ENCODE results near the gene VOPP1.

The VOPP1 gene

GRCh38 chr7:55477781-55478374 is 94.4 kb downstream of the VOPP1 start:
- TF ChIP-seq CTCF (conservative IDR thresholded peaks at IDR 0.05; ENCODE audit: low read length): no peak
- TF ChIP-seq EZH2phosphoT487 (IDR thresholded peaks at IDR 0.05; ENCODE audit: borderline replicate concordance): no peak
- H3K27me3 ChIP-seq (ENCODE audit: insufficient read depth, low read length, poor library complexity, severe bottlenecking): no peaks in the 10 kb centered on the region
- H3K9me3 ChIP-seq (ENCODE audit: insufficient read depth, low read depth, low read length): no peaks in the 10 kb centered on the region
- no peak overlapping the region for H3K4me3 ChIP-seq (ENCODE audit: low read length, poor library complexity, severe bottlenecking)
- no peaks in the 10 kb centered on the region for H3K4me1 ChIP-seq (ENCODE audit: insufficient read depth, low read length, poor library complexity, severe bottlenecking)
- peaks cover 27% of the 10 kb centered on the region; the same call in 1 of the 2 replicates for H3K36me3 ChIP-seq (ENCODE audit: insufficient read depth, low read length)
- H4K20me1 ChIP-seq (ENCODE audit: insufficient read depth, low read length, poor library complexity, severe bottlenecking): no peaks in the 10 kb centered on the region
- no peak overlapping the region for H2AFZ ChIP-seq (ENCODE audit: low read length)
- no peak overlapping the region for H3K9ac ChIP-seq (ENCODE audit: low read depth, low read length, poor library complexity, severe bottlenecking)
- H3K9me2 ChIP-seq (replicated peaks; ENCODE audit: low read depth, low read length): no peaks in the 10 kb centered on the region
- no peaks in the 10 kb centered on the region for H3K79me2 ChIP-seq (ENCODE audit: insufficient read depth, low read length)
- H3F3A ChIP-seq (ENCODE audit: low read depth): no peaks in the 10 kb centered on the region
- H3K4me2 ChIP-seq (ENCODE audit: low read depth, low read length, poor library complexity, severe bottlenecking): no peak overlapping the region

- no peaks in the 10 kb centered on the region for H3K9me2 ChIP-seq (replicated peaks; ENCODE audit: low read depth, low read length)
- H3K4me3 ChIP-seq (ENCODE audit: low read length, poor library complexity, severe bottlenecking): no peak overlapping the region
- H2AFZ ChIP-seq (ENCODE audit: low read length): no peak overlapping the region
- no peak overlapping the region for H3K4me2 ChIP-seq (ENCODE audit: low read depth, low read length, poor library complexity, severe bottlenecking)
- TF ChIP-seq EZH2phosphoT487 (IDR thresholded peaks at IDR 0.05; ENCODE audit: borderline replicate concordance) (no peak), CTCF (conservative IDR thresholded peaks at IDR 0.05; ENCODE audit: low read length) (no peak)
- peaks cover 23% of the 10 kb centered on the region; the same call in 1 of the 2 replicates for H3K36me3 ChIP-seq (ENCODE audit: insufficient read depth, low read length)
- H3K4me1 ChIP-seq (ENCODE audit: insufficient read depth, low read length, poor library complexity, severe bottlenecking): no peaks in the 10 kb centered on the region
- no peaks in the 10 kb centered on the region for H3K79me2 ChIP-seq (ENCODE audit: insufficient read depth, low read length)
- no peak overlapping the region for H3K9ac ChIP-seq (ENCODE audit: low read depth, low read length, poor library complexity, severe bottlenecking)
- no peaks in the 10 kb centered on the region for H4K20me1 ChIP-seq (ENCODE audit: insufficient read depth, low read length, poor library complexity, severe bottlenecking)
- H3K27me3 ChIP-seq (ENCODE audit: insufficient read depth, low read length, poor library complexity, severe bottlenecking): no peaks in the 10 kb centered on the region
- H3K9me3 ChIP-seq (ENCODE audit: insufficient read depth, low read depth, low read length): no peaks in the 10 kb centered on the region
- no peaks in the 10 kb centered on the region for H3F3A ChIP-seq (ENCODE audit: low read depth)
These were observed 95.2 kb downstream of the VOPP1 start for GRCh38 chr7:55476852-55477780.

- H3K4me1 ChIP-seq (ENCODE audit: insufficient read depth, low read length, poor library complexity, severe bottlenecking): no peaks in the 10 kb centered on the region
These were observed 96.2 kb downstream of the VOPP1 start for GRCh38 chr7:55475855-55476803.

More at GRCh38 chr7:55475855-55476803, 96.2 kb downstream of the VOPP1 start:
- H3K4me2 ChIP-seq (ENCODE audit: low read depth, low read length, poor library complexity, severe bottlenecking): no peak overlapping the region
- H3K79me2 ChIP-seq (ENCODE audit: insufficient read depth, low read length): no peaks in the 10 kb centered on the region
- H3F3A ChIP-seq (ENCODE audit: low read depth): no peaks in the 10 kb centered on the region
- no peak for TF ChIP-seq EZH2phosphoT487 (IDR thresholded peaks at IDR 0.05; ENCODE audit: borderline replicate concordance)
- no peak for TF ChIP-seq CTCF (conservative IDR thresholded peaks at IDR 0.05; ENCODE audit: low read length)
- H4K20me1 ChIP-seq (ENCODE audit: insufficient read depth, low read length, poor library complexity, severe bottlenecking): no peaks in the 10 kb centered on the region
- H2AFZ ChIP-seq (ENCODE audit: low read length): no peak overlapping the region
- H3K9ac ChIP-seq (ENCODE audit: low read depth, low read length, poor library complexity, severe bottlenecking): no peak overlapping the region
- H3K9me3 ChIP-seq (ENCODE audit: insufficient read depth, low read depth, low read length): no peaks in the 10 kb centered on the region
- H3K4me3 ChIP-seq (ENCODE audit: low read length, poor library complexity, severe bottlenecking): no peak overlapping the region
- H3K36me3 ChIP-seq (ENCODE audit: insufficient read depth, low read length): peaks cover 23% of the 10 kb centered on the region; the same call in 1 of the 2 replicates
- no peaks in the 10 kb centered on the region for H3K27me3 ChIP-seq (ENCODE audit: insufficient read depth, low read length, poor library complexity, severe bottlenecking)
- no peaks in the 10 kb centered on the region for H3K9me2 ChIP-seq (replicated peaks; ENCODE audit: low read depth, low read length)
